Activated CD8-positive, alpha-beta memory T cell treated with anti-CD3 and anti-CD28 coated beads, Interleukin-2, amount 50 U/mL, for 24 hours (primary cell): ENCODE results near the gene NAA40.

Experiments used
- DNase-seq: peaks from one replicate; pipeline ENCODE4 v3.0.0-alpha.2; 2020; ENCODE audit errors: extremely low read depth

Gene NAA40

GRCh38 chr11:63938479-63939396, at the start of gene NAA40:
Gene NAA40, plus strand, starts transcription at chr11:63939002. Its CDS starts 95 bp downstream, at chr11:63939097.
- DNase-seq = peak; percentile 84

- no peak for DNase-seq
Measured at GRCh38 chr11:63889344-63889743, 49.5 kb upstream of the NAA40 start.

- no peak for DNase-seq
Measured at GRCh38 chr11:63890368-63890767, 48.4 kb upstream of the NAA40 start.

- DNase-seq = no peak
Measured at GRCh38 chr11:63892228-63892627, 46.6 kb upstream of the NAA40 start.

GRCh38 chr11:63893355-63893754, 45.4 kb upstream of the NAA40 start:
- DNase-seq = no peak

DNA sequence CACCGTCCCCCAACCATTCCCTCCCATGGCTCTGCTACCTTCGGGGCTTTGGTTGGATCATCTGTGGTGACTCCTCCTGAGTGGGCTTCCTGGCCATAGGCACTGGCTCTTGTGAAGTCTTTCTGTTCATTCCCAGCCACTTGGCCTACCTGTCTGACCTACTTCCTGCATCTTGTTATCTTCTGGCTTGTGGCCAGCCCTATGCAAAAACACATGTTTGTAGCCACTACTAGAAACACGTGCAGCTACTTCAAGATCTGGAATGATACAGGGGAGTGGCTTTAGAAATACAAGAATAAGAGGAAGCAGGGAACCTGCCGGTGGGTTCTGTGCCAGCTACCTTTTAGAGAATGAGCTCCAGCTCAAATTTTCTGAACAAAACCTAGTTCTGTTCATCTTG, 42.7 kb upstream of the NAA40 start:
- DNase-seq = no peak

GRCh38 chr11:63897459-63898146, 41.2 kb upstream of the NAA40 start:
- DNase-seq = no peak

- no peak for DNase-seq
Measured at GRCh38 chr11:63901660-63902059, 37.1 kb upstream of the NAA40 start.

DNA sequence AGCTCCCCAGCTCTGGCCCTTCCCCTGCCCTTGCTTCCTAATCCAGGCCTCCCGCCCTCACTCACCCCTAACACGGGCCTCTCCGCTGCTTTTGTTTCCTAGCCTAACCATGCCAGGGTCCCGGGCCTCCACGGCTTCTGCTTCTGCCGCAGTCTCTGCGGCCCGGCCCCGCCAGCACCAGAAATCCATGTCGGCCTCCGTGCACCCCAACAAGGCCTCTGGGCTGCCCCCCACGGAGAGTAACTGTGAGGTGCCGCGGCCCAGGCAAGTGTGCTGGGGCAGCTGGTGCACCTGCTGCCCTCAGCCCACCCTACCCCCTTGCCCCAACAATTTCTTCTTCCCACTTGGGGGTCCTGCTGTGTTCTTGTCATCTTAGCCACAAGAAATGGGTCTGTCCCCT, 34.9 kb upstream of the NAA40 start:
- no peak for DNase-seq

GRCh38 chr11:63904743-63905142, 34.1 kb upstream of the NAA40 start:
- no peak for DNase-seq

DNA sequence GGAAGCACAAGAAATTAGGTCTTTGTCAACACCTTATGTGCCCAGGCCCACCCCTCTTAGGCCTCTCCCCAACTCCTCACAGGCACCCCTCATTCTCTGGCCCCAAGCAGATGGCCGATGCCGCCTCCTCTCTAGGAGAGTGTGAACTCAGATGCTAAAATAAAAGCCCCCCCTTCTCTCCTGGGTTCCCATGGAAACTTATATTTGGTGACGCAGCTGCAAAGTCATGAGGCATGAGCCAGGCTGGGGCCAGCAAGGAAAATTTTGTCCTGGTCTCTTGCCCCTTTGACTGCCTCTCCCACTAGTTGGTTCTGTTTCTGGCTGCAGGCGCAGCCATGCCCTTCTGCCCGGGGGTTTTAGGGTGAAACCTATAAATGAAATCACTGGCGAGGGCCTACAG, 33.6 kb upstream of the NAA40 start:
- DNase-seq = no peak

GRCh38 chr11:63906087-63906486, 32.7 kb upstream of the NAA40 start:
- no peak for DNase-seq

GRCh38 chr11:63906585-63906984, 32.2 kb upstream of the NAA40 start:
- no peak for DNase-seq

DNA sequence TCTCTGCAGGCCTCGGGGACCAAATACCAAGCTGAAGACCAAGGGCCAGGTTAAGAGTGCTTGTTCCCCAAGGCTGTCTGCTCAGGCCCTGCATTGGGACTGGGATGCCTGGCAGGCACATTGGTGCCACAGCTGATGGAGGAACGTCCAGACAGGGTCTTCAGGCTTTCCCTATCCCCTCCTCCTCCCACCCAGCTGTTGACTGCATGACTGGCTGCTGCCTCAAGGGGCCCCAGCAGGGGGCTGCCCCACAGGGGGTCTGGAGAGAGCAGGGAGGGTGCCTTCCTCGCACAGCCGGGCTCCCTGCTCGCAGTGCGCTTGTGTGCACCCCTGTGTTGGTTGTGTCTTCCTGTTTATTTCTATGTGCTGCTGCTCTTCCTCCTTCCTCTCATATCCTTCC, 31.7 kb upstream of the NAA40 start:
- no peak for DNase-seq

GRCh38 chr11:63907808-63908530, 30.8 kb upstream of the NAA40 start:
- DNase-seq = no peak

- no peak for DNase-seq
Measured at GRCh38 chr11:63908631-63909401, 30.0 kb upstream of the NAA40 start.

GRCh38 chr11:63909591-63910506, 29.0 kb upstream of the NAA40 start:
- DNase-seq = no peak

DNA sequence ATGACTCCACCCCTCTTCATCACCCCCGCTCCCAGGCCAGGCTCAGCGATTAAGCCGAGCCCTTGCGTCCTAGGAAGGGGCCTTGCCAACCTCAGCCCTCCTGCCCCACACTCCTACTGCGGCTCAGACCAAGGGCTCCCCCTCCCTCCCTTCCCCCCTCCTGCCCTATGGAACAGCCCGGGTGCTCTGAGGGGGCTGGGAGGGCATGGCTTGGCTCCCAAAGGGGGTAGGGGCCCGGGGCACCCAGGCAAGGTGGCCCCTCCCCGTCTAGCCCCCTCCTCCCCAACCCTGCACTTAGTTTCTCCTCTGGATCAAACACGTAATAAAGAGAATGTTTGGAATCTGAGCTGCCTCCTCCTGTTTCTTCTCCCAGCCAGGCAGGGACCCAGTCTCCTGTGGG, 28.1 kb upstream of the NAA40 start:
- DNase-seq = no peak

DNA sequence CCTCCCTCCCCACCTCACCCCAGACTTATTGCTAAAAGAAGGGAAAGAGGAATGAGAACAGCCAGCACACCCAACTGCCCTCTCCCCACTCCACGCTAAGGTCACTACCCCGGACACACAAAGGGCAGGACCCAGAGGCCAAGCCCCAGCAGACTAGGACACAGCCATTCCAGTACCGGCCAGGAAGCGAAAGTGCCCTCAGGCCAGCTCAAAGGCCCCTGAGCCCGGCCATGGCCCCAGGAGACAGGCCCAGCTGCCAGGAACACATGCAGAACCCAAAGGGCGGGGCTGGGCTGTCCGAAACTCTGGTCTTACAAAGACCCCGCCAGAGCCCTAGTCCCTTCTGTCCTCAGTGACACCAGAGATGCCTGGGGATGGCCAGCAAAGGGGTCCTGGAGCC, 27.4 kb upstream of the NAA40 start:
- DNase-seq = no peak

DNA sequence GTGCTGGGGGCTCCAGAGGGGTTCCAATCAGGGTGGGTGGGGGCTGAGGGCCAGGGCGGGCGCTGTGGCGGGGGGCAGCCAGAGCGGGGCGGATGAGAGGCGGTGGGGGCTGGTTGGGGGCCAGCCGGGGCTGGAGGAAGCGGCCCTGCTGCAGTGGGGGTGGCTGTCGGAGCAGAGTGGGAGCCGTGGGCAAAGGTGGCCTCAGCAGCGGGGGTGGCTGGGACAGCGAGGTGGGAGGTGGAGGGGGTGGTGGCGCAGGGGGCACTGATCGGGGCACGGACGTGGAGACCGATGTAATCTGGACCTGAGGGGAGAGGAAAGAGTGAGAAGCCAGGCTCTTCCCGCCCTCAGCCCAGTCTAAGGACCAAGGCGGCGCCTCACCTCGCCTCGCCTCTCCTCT, 26.9 kb upstream of the NAA40 start:
- DNase-seq = no peak

DNA sequence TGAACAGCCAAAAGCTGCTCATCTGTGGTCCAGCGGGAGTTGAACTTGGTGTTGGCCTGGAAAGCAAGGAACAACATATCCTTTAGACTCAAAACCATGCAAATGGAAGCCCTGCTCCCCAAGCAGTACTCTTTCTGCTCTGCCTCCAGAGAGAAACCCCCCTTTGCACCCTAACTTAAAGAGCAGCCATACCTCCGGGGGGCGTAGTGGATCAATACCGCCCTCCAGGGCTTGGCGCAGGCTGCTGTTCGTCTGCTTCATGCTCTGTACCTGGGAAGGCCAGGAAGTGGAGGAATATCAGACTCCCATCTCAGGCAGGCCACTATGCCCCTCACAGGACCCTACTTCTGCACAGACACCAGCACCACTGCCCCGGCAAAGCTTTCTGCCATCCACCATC, 26.1 kb upstream of the NAA40 start:
- DNase-seq = no peak
